ENCODE measurements around the gene CNOT9.

CNOT9 gene

DNA sequence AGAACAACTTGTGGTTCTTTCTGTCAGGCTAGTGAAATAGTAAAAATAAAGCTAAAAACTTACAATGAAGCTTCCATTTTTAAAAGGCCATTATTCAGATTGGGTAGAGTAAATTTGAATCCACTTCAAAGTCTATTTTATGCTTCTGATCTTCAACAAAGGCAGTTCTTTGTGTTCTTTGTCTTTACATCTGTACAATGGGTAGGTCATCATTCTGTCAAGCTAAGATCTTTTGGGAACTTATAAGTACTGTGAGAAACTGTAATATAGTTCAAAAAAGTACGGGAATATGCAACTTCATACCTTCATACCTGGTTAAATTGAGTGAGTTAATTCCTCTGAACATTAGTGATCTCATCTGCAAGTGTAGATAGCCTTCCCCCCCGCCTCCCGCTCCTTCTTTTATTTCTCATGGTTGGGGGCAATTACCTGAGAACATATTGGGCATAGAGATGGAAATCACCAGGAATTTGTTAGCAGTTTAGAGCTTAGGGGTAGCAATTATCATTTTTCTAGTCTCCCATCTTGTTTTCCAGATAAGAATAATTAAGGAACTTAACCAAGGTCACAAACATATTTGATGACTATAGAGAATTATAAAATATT, 9.7 kb downstream of the CNOT9 start:
- no peak overlapping the region for H3K27ac ChIP-seq (ENCODE audit: low read length)
- peak overlapping the region; percentile 8 for H3K4me3 ChIP-seq (ENCODE audit: low read length)
- peaks cover 42% of the 10 kb centered on the region for H3K36me3 ChIP-seq (ENCODE audit: control insufficient read depth, low read depth, low read length)
- H3K9ac ChIP-seq (ENCODE audit: low read length): no peak overlapping the region
- peaks cover 13% of the 10 kb centered on the region for H3K4me1 ChIP-seq (ENCODE audit: control insufficient read depth, low read depth, low read length)
- no peaks in the 10 kb centered on the region for H3K27me3 ChIP-seq (ENCODE audit: control insufficient read depth, insufficient read depth, low read length)
- no peaks in the 10 kb centered on the region for H3K9me3 ChIP-seq (ENCODE audit: control insufficient read depth, low read depth, low read length)

DNA sequence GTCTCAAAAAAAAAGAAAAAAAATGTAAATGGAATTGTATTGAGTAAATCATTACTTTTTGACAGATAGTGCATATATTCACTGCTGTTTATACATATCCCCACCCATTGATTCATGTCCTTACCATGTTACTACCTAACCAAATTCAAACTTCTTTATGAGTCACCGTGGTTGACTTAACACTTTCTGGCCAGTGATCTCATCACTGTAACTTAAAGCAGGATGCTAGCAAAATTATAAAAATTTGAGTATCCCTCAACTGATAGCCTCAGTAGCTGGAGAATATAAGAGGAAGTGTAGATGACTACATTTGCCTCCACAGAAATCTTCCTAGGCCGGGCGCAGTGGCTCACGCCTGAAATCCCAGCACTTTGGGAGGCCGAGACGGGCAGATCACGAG, 13.4 kb downstream of the CNOT9 start:
- no peaks in the 10 kb centered on the region for H3K27me3 ChIP-seq (ENCODE audit: control insufficient read depth, insufficient read depth, low read length)
- no peak overlapping the region for H3K4me3 ChIP-seq (ENCODE audit: low read length)
- H3K4me1 ChIP-seq (ENCODE audit: control insufficient read depth, low read depth, low read length): peaks cover 13% of the 10 kb centered on the region
- H3K36me3 ChIP-seq (ENCODE audit: control insufficient read depth, low read depth, low read length): peaks cover 64% of the 10 kb centered on the region
- no peak overlapping the region for H3K9ac ChIP-seq (ENCODE audit: low read length)
- no peak overlapping the region for H3K27ac ChIP-seq (ENCODE audit: low read length)
- H3K9me3 ChIP-seq (ENCODE audit: control insufficient read depth, low read depth, low read length): no peaks in the 10 kb centered on the region

DNA sequence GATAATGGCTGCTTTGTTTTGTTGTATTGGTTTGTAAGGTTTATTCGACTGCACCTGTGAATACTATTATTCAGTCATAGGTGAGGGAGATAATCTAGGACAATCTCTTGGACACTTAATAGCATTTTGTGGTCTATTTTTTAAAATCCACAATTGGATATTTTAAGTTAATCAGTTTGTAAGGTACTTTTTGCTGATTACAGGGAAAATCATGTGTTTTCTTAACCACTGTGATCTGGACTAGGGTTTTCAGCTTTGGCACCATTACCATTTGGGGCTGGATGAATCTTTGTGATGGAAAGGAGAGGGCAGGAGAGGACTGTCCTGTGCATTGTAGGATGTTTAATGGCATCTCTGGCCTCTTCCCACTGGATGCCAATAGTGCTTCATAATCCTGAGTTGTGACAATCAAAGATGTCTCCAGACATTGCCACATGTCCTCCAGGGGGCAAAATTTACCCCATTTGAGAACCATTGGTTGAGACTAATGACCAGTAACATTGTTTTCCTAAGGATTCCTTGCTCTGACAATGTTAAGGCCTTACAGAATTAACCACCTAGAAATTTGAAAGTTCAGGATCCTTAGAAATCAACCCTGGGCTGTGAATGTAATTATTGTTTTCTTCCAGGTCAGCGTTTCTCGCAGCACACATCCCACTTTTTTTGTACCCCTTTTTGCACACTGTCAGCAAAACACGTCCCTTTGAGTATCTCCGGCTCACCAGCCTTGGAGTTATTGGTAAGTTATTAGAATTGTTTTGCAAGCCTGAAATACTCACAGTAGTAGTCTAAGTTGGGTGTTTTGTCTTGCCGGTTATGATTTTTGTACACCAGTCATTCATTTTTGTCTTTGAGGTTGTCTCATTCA, 15.6 kb downstream of the CNOT9 start:
- Histone ChIP-seq H3K27me3 (ENCODE audit: control insufficient read depth, insufficient read depth, low read length) (no peaks in the 10 kb centered on the region), H3K4me1 (ENCODE audit: control insufficient read depth, low read depth, low read length) (no peaks in the 10 kb centered on the region), H3K36me3 (ENCODE audit: control insufficient read depth, low read depth, low read length) (peaks cover 79% of the 10 kb centered on the region), H3K27ac (ENCODE audit: low read length) (no peak overlapping the region), H3K9ac (ENCODE audit: low read length) (no peak overlapping the region), H3K9me3 (ENCODE audit: control insufficient read depth, low read depth, low read length) (no peaks in the 10 kb centered on the region), H3K4me3 (ENCODE audit: low read length) (no peak overlapping the region)

GRCh38 chr2:218585541-218585940, 16.9 kb downstream of the CNOT9 start:
- H3K4me3 ChIP-seq (ENCODE audit: low read length): no peak overlapping the region
- H3K27me3 ChIP-seq (ENCODE audit: control insufficient read depth, insufficient read depth, low read length): no peaks in the 10 kb centered on the region
- H3K36me3 ChIP-seq (ENCODE audit: control insufficient read depth, low read depth, low read length): peaks cover 89% of the 10 kb centered on the region
- H3K9ac ChIP-seq (ENCODE audit: low read length): no peak overlapping the region
- no peaks in the 10 kb centered on the region for H3K9me3 ChIP-seq (ENCODE audit: control insufficient read depth, low read depth, low read length)
- no peaks in the 10 kb centered on the region for H3K4me1 ChIP-seq (ENCODE audit: control insufficient read depth, low read depth, low read length)
- H3K27ac ChIP-seq (ENCODE audit: low read length): no peak overlapping the region

DNA sequence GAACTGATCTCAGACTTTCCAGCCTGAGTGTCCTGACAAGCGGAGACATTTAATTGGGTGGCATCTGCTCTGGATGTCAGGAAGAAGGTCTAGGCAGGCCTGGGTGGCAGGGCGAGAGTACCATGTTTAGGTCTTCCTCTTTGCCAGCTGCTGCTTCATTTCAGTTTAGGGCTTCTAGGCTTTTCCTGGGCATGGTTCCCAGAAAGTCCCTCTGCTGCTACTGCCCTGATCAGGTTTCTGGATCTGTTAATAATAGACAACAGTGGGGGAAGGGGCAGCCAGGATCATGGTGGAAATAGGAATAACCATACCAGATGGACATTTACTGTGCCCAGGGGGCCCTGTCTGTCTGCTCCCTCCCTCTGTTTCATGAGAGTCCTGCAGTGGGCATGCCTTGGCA, 36.8 kb downstream of the CNOT9 start:
- Histone ChIP-seq H3K9me3 (ENCODE audit: control insufficient read depth, low read depth, low read length) (no peaks in the 10 kb centered on the region), H3K36me3 (ENCODE audit: control insufficient read depth, low read depth, low read length) (no peaks in the 10 kb centered on the region), H3K4me1 (ENCODE audit: control insufficient read depth, low read depth, low read length) (peaks cover 9% of the 10 kb centered on the region), H3K27me3 (ENCODE audit: control insufficient read depth, insufficient read depth, low read length) (no peaks in the 10 kb centered on the region), H3K9ac (ENCODE audit: low read length) (no peak overlapping the region), H3K27ac (ENCODE audit: low read length) (no peak overlapping the region), H3K4me3 (ENCODE audit: low read length) (no peak overlapping the region)

GRCh38 chr2:218607436-218608115, 38.9 kb downstream of the CNOT9 start, which contains the start of gene PLCD4:
PLCD4 (plus strand) TSS chr2:218607899; CDS start chr2:218615740, 7,841 bp downstream.
- no peaks in the 10 kb centered on the region for H3K9me3 ChIP-seq (ENCODE audit: control insufficient read depth, low read depth, low read length)
- no peaks in the 10 kb centered on the region for H3K36me3 ChIP-seq (ENCODE audit: control insufficient read depth, low read depth, low read length)
- H3K4me1 ChIP-seq (ENCODE audit: control insufficient read depth, low read depth, low read length): peaks cover 9% of the 10 kb centered on the region
- no peak within 1 kb of the TSS for H3K27ac ChIP-seq (ENCODE audit: low read length)
- H3K4me3 ChIP-seq (ENCODE audit: low read length): no peak within 1 kb of the TSS
- no peaks in the 10 kb centered on the region for H3K27me3 ChIP-seq (ENCODE audit: control insufficient read depth, insufficient read depth, low read length)
- H3K9ac ChIP-seq (ENCODE audit: low read length): no peak within 1 kb of the TSS

DNA sequence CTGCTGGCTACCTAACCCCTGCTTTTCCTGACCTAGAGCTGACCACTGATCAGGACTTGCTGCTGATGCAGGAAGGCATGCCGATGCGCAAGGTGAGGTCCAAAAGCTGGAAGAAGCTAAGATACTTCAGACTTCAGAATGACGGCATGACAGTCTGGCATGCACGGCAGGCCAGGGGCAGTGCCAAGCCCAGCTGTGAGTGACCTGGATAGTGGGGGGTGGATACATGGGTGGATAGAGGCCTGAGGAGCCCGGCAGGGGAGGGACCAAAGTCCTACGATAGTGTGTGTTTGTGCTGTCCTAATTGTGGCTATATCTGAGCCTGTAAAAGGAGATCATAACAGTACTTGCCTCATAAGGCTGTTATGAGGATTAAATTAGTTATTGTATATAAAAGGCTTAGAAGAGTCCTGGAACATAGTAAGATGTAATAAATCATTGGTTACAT, 47.3 kb downstream of the CNOT9 start:
- no peak overlapping the region for H3K4me3 ChIP-seq (ENCODE audit: low read length)
- H3K9ac ChIP-seq (ENCODE audit: low read length): no peak overlapping the region
- no peaks in the 10 kb centered on the region for H3K27me3 ChIP-seq (ENCODE audit: control insufficient read depth, insufficient read depth, low read length)
- H3K4me1 ChIP-seq (ENCODE audit: control insufficient read depth, low read depth, low read length): no peaks in the 10 kb centered on the region
- no peaks in the 10 kb centered on the region for H3K36me3 ChIP-seq (ENCODE audit: control insufficient read depth, low read depth, low read length)
- no peaks in the 10 kb centered on the region for H3K9me3 ChIP-seq (ENCODE audit: control insufficient read depth, low read depth, low read length)
- no peak overlapping the region for H3K27ac ChIP-seq (ENCODE audit: low read length)

GRCh38 chr2:218618102-218618860, 49.6 kb downstream of the CNOT9 start:
- H3K36me3 ChIP-seq (ENCODE audit: control insufficient read depth, low read depth, low read length): no peaks in the 10 kb centered on the region
- no peaks in the 10 kb centered on the region for H3K27me3 ChIP-seq (ENCODE audit: control insufficient read depth, insufficient read depth, low read length)
- no peaks in the 10 kb centered on the region for H3K4me1 ChIP-seq (ENCODE audit: control insufficient read depth, low read depth, low read length)
- no peak overlapping the region for H3K27ac ChIP-seq (ENCODE audit: low read length)
- H3K4me3 ChIP-seq (ENCODE audit: low read length): no peak overlapping the region
- H3K9ac ChIP-seq (ENCODE audit: low read length): no peak overlapping the region
- H3K9me3 ChIP-seq (ENCODE audit: control insufficient read depth, low read depth, low read length): no peaks in the 10 kb centered on the region

- Histone ChIP-seq H3K9ac (ENCODE audit: low read length) (no peak overlapping the region), H3K27me3 (ENCODE audit: control insufficient read depth, insufficient read depth, low read length) (no peaks in the 10 kb centered on the region), H3K36me3 (ENCODE audit: control insufficient read depth, low read depth, low read length) (no peaks in the 10 kb centered on the region), H3K4me3 (ENCODE audit: low read length) (no peak overlapping the region), H3K27ac (ENCODE audit: low read length) (no peak overlapping the region), H3K4me1 (ENCODE audit: control insufficient read depth, low read depth, low read length) (no peaks in the 10 kb centered on the region), H3K9me3 (ENCODE audit: control insufficient read depth, low read depth, low read length) (no peaks in the 10 kb centered on the region)
Measured at GRCh38 chr2:218621007-218621406, 52.4 kb downstream of the CNOT9 start.

GRCh38 chr2:218622606-218623365, 54.1 kb downstream of the CNOT9 start:
- no peak overlapping the region for H3K9ac ChIP-seq (ENCODE audit: low read length)
- no peak overlapping the region for H3K4me3 ChIP-seq (ENCODE audit: low read length)
- H3K36me3 ChIP-seq (ENCODE audit: control insufficient read depth, low read depth, low read length): no peaks in the 10 kb centered on the region
- no peak overlapping the region for H3K27ac ChIP-seq (ENCODE audit: low read length)
- no peaks in the 10 kb centered on the region for H3K4me1 ChIP-seq (ENCODE audit: control insufficient read depth, low read depth, low read length)
- no peaks in the 10 kb centered on the region for H3K27me3 ChIP-seq (ENCODE audit: control insufficient read depth, insufficient read depth, low read length)
- no peaks in the 10 kb centered on the region for H3K9me3 ChIP-seq (ENCODE audit: control insufficient read depth, low read depth, low read length)
